ENCODE measurements around the gene CDK11A.
"Not testable (repeated sequence)": the region's sequence is repeated elsewhere in the genome, so short reads cannot be mapped to it uniquely, and the experiment has no call there.

DNA sequence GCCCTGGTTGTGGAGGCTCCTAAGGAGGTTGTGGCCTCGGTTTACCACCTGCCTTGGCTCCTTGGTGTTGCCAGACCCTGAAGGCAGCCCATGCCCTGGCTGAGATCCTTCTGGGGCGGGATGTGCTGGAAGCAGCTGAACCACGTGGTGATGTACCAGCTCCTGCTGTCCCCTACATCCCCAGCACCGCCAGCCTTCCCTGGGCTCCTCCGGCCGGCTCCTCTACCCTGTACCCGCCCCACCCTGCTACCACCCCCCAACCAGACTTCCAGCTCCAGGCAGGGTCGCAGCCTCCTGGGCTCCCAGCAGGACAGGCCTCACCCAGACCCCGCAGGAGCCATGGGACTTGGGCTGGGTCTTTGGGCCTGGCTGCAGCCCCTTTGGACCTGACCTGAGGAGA, 25.8 kb upstream of the CDK11A start:
- TF ChIP-seq, protein P1, sequence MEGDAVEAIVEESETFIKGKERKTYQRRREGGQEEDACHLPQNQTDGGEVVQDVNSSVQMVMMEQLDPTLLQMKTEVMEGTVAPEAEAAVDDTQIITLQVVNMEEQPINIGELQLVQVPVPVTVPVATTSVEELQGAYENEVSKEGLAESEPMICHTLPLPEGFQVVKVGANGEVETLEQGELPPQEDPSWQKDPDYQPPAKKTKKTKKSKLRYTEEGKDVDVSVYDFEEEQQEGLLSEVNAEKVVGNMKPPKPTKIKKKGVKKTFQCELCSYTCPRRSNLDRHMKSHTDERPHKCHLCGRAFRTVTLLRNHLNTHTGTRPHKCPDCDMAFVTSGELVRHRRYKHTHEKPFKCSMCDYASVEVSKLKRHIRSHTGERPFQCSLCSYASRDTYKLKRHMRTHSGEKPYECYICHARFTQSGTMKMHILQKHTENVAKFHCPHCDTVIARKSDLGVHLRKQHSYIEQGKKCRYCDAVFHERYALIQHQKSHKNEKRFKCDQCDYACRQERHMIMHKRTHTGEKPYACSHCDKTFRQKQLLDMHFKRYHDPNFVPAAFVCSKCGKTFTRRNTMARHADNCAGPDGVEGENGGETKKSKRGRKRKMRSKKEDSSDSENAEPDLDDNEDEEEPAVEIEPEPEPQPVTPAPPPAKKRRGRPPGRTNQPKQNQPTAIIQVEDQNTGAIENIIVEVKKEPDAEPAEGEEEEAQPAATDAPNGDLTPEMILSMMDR (optimal IDR thresholded peaks at IDR 0.05 in 1 of 3, IDR thresholded peaks at IDR 0.05 in 1 of 3, conservative IDR thresholded peaks at IDR 0.05 in 1 of 3; ENCODE audit: extremely low read depth in 1 of 3, insufficient read depth in 2 of 3, low read length in 3 of 3): not testable (repeated sequence)
- TF ChIP-seq EZH2 (IDR thresholded peaks at IDR 0.05; ENCODE audit: low read length): not testable (repeated sequence)
